ENCODE results near the gene SLC22A7. TPM values are rescaled to one million over a fixed set of nuclear protein-coding genes. Genes with fewer than 3 reads are reported as not detected.

SLC22A7 gene
- total RNA-seq, 1 experiment from 2014 or later, result not detected

- no peaks in the 10 kb centered on the region for H3K36me3 ChIP-seq (ENCODE audit: low read depth)
- ChIA-PET CTCF (interaction anchor here (0.6 to 0.7 kb wide), 7 partner anchors 10 to 196 kb away, joined by 3 to 14 read pairs (median 3); no protein-coding TSS in a partner anchor), POLR2A (ENCODE audit: unreplicated experiment) (interaction anchor here (0.7 kb wide), 1 partner anchor 210 kb away, joined by 5 read pairs; no protein-coding TSS in a partner anchor)
- H3K27ac ChIP-seq, result no peak within 1 kb of the TSS
- H3K79me2 ChIP-seq (ENCODE audit: low read depth), result no peaks in the 10 kb centered on the region
- H3K9me2 ChIP-seq (ENCODE audit: insufficient read depth), result no peaks in the 10 kb centered on the region
- TF ChIP-seq EZH2 (IDR thresholded peaks at IDR 0.05; ENCODE audit: low read depth) (no peak), CTCF (conservative IDR thresholded peaks at IDR 0.05) (peak; percentile 52)
- H3K4me1 ChIP-seq (replicated peaks; ENCODE audit: insufficient read depth), result peaks cover 15% of the 10 kb centered on the region
- no peaks in the 10 kb centered on the region for H3K9me3 ChIP-seq (ENCODE audit: insufficient read depth, low read depth)
- TSS peak; percentile 49 for BruUV-seq (replicated peaks)
- H2AFZ ChIP-seq, result peak within 1 kb of the TSS; percentile 86
- peak within 1 kb of the TSS; percentile 50; the same call in 1 of the 2 replicates for H3K4me3 ChIP-seq
- no peaks in the 10 kb centered on the region for H3F3A ChIP-seq (ENCODE audit: insufficient read depth, low read depth)
- peak; percentile 59 to 60 for DNase-seq
- peak within 1 kb of the TSS; percentile 78 for H3K4me2 ChIP-seq
- intact Hi-C loops (cut with micrococcal nuclease; ENCODE audit: unreplicated experiment), result loop anchor here (5.0 kb wide), 1 partner anchor 189 kb away; no protein-coding TSS in a partner anchor
- no peaks in the 10 kb centered on the region for H4K20me1 ChIP-seq (ENCODE audit: insufficient read depth)
- no peaks in the 10 kb centered on the region for H3K27me3 ChIP-seq (ENCODE audit: insufficient read depth, low read depth)
These were observed 10.3 kb downstream of the SLC22A7 start, which contains the start of gene CRIP3 for GRCh38 chr6:43308101-43308989. Gene CRIP3 (minus strand): TSS chr6:43308826. CDS start chr6:43308792, 34 bp downstream.

- intact Hi-C loops (cut with micrococcal nuclease; ENCODE audit: unreplicated experiment), result loop anchor here (5.0 kb wide), 1 partner anchor 188 kb away; no protein-coding TSS in a partner anchor
These were observed 11.0 kb downstream of the SLC22A7 start for GRCh38 chr6:43308990-43309477.

More at GRCh38 chr6:43308990-43309477, 11.0 kb downstream of the SLC22A7 start:
- Histone ChIP-seq H3K4me1 (replicated peaks; ENCODE audit: insufficient read depth) (peaks cover 15% of the 10 kb centered on the region), H4K20me1 (ENCODE audit: insufficient read depth) (no peaks in the 10 kb centered on the region), H3F3A (ENCODE audit: insufficient read depth, low read depth) (no peaks in the 10 kb centered on the region), H3K4me3 (peak overlapping the region; percentile 50; the same call in 1 of the 2 replicates), H3K36me3 (ENCODE audit: low read depth) (no peaks in the 10 kb centered on the region), H3K9me3 (ENCODE audit: insufficient read depth, low read depth) (no peaks in the 10 kb centered on the region), H3K27ac (no peak overlapping the region), H3K27me3 (ENCODE audit: insufficient read depth, low read depth) (no peaks in the 10 kb centered on the region), H3K9me2 (ENCODE audit: insufficient read depth) (no peaks in the 10 kb centered on the region), H2AFZ (peak overlapping the region; percentile 86), H3K79me2 (ENCODE audit: low read depth) (no peaks in the 10 kb centered on the region), H3K4me2 (peak overlapping the region; percentile 78)
- DNase-seq, result no peak
- ChIA-PET POLR2A (ENCODE audit: unreplicated experiment) (no interaction called here), CTCF (interaction anchor here (0.6 kb wide), 2 partner anchors 9 to 195 kb away, joined by 3 to 5 read pairs; no protein-coding TSS in a partner anchor)
- TF ChIP-seq EZH2 (IDR thresholded peaks at IDR 0.05; ENCODE audit: low read depth), result no peak
- TF ChIP-seq CTCF (conservative IDR thresholded peaks at IDR 0.05), result no peak
- TSS peak; percentile 75 for BruUV-seq (replicated peaks)

Measured in PC-9 (cell line).